Activated effector memory CD4-positive, alpha-beta T cell treated with anti-CD3 and anti-CD28 coated beads, Interleukin-2, amount 50 U/mL, for 16 hours (primary cell): ENCODE measurements around the gene IL1R2.

Experiments
- DNase-seq: peaks from one replicate; pipeline ENCODE4 v3.0.0-alpha.2; 2020

Gene IL1R2, protein sequence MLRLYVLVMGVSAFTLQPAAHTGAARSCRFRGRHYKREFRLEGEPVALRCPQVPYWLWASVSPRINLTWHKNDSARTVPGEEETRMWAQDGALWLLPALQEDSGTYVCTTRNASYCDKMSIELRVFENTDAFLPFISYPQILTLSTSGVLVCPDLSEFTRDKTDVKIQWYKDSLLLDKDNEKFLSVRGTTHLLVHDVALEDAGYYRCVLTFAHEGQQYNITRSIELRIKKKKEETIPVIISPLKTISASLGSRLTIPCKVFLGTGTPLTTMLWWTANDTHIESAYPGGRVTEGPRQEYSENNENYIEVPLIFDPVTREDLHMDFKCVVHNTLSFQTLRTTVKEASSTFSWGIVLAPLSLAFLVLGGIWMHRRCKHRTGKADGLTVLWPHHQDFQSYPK

DNA sequence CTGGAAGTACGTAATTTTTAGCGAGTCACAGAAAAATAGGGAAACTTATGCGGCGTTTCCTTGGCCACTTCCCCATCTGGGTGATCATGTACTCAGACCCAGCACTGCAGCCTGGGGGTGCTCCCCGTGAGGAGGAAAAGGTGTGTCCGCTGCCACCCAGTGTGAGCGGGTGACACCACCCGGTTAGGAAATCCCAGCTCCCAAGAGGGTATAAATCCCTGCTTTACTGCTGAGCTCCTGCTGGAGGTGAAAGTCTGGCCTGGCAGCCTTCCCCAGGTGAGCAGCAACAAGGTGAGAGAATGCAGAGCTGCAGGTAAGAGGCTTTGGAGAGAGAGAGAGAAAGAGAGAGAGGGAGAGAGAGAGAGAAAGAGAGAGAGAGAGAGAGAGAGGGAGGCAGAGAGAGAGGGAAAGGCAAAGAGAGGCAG is at the start of gene IL1R2:
Gene IL1R2, plus strand, starts transcription at position 240 of the 425 bp plus-strand sequence. CDS start 16,616 bp downstream, outside the sequence.
- DNase-seq, result no peak

DNA sequence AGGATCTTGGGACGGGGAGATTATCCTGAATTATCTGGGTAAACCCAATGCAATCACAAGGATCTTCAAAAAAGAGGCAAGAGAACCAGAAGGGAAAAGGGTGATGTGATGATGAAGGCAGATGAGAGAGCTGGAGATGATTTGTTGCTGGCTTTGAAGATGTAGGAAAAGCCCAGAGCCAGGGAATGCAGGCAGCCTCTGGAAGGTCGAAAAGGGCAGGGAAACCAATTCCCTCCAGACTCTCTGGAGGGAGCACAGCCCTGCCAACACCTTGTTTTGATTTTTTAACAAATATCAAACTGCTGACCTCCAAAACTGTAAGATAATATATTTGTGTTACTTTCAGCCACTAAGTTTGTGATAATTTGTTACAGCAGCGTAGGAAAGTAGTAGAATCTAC is 48.9 kb upstream of the IL1R2 start:
- no peak for DNase-seq

DNA sequence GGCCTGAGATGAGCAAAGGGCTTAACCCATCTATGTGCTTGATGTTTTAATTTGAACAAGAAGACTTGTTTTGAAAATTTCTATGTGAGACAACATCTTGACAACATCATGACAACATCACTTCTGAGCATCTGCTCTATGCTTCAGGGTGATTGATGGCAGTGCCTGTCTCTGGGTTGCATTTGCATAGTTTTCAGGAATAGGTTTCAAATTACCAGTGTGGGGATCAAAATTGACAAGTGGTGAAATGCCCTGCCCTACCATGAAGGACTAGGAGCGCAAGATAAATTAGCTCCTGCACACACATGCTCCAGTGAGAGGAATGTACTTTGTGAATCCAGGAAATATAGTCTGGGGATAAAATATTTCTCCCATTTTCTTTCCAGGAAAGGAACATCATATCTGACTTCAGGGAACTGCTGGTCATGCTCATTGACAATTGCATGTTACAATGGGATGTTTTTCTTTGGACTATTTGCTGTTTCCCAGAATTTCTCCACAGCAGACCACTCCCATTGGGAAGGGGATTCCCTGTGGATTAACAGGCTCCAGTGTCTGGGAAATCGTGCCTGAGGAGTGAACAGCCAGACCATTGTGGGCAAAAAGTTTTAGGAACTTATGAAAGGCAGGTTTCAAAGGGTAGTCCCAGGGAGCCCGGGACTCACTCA is 45.3 kb upstream of the IL1R2 start:
- no peak for DNase-seq

DNA sequence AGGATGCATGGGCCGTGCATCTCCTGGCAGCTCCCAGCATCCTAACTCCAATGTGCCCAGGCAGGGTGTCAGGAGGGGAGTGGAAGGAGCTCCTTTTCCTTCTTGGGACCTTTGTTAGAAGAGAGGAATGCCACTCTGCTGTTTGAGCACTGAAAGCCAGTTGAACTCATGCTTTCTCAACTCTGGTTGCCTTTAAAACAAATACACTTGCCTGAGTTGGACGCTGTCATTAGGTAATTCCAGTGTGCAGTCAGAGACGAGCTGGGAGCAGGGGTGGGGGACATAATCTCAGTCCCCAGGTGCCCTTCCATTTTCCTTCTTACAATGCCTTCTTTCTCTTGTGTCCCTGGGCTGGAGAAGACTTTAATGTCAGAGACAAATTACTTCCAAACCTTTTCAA is 44.4 kb upstream of the IL1R2 start:
- DNase-seq, result no peak

DNA sequence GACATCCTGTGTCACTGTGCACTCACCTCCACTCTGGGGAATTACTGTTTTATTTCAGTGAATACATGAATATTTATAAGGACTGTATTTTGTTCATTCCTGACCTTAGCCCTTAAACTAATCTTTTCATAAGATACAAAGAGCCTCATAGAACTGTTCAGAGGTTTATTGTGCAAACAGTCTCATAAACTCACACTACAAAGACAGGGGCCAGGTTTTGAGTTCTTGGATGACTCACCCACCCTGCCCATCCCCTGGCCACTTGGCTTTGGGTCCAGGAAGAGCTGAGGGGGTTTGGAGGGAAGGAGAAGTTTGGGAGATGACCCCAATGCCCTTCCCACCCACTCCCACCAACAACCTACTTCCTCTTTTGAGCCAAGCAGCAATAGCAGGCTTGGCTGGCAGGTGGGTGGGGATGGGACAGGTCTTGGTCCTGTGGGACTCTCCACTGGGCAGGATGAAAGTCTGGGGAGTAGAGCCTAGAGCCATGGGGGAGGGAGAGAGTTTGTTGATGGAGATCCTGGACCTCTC is 43.1 kb upstream of the IL1R2 start:
- DNase-seq, result no peak

DNA sequence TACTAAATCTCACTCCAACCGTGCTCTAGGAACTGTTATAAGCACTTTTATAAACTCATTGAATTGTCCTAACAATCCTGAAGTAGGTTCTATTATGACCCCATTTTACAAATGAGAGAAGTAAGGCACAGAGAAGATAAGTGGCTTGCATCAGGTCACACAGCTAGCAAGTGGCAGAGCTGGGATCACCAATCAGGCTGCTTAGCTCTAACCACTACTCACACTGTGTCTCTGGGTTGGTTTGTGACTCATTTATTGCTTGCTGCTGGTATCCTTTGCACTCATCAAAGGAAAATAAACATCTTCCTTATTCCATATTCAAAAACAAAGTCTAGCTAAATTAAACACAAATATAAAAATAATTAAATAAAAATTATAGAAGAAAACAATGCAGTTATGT is 42.5 kb upstream of the IL1R2 start:
- DNase-seq, result no peak

DNA sequence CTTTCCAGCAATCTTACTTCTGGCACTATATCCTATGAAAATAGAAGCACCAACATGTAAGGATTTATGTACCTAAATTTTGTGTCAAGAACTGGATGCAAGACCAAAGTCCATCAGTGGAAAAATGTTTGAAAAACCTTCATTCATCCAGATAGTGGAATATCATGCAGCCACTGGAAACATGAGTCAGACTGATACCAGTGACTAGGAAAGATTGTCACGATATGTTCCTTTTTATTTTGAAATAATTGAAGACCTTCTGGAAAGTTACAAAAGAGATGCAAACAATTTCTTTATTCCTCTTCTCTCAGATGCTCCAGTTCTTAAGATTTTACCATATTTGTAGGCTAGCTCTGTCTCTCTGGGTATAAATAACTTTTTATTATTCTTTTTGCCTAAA is 40.5 kb upstream of the IL1R2 start:
- DNase-seq, result no peak

DNA sequence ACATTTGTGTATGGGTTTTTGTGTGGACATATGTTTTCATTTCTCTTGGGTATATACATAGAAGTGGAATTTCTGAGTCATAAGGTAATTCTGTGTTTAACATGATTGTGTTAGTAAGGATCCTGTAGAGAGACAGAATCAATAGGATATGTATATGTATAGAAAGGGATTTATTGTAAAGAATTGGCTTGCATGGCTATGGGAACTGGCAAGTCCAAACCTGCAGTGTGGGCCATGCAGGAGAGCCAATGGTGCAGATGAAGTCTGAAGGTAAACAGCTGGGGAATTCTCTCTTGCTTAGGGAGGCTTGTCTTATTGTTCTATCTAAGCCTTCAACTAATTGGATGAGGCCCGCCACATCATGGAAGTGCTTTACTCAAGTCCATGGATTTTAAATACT is 39.2 kb upstream of the IL1R2 start:
- DNase-seq, result no peak

DNA sequence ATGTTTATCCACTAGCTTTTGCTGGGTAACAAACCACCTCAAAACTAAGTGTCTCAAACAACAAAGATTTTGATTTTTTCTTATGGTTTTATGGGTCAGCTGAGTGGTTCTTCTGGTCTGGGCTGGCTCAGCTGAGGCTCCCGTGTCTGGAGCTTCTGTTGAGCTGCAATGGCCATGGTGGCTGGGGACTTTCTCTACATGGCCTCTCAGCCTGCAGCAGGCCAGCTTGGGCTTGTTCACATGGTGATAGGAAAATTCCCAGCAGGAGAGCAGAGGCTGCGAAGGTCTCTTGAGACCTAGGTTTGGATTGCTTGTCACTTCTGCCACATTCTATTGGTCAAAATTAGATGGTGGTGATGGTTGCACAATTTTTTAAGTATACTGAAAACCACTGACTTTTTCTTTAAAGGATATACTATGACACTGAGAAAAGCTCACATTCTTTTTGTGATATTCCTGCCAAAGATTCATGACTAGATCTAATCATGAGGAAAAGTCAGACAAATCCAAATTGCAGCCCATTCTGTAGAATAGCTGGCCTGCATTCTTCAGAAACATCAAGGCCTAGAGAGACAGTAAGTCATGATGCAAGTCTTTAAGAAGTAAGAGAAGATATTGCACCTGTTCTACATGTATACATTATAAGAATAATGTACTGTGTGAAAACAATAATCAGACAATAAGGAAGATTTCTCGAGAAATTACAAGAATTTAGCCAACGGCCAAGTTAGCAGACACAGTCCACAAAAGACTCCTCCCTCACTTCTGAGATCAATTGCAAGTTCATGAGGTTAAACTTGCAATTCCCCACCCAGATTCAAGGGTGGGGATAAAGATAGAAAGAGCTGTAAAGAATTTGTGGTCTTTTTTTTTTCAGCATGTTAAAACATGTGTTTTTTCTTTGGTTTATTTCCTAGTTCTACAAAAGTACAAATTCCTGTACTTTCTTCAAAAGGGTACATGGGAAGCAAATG is 35.0 kb upstream of the IL1R2 start:
- DNase-seq, result no peak

DNA sequence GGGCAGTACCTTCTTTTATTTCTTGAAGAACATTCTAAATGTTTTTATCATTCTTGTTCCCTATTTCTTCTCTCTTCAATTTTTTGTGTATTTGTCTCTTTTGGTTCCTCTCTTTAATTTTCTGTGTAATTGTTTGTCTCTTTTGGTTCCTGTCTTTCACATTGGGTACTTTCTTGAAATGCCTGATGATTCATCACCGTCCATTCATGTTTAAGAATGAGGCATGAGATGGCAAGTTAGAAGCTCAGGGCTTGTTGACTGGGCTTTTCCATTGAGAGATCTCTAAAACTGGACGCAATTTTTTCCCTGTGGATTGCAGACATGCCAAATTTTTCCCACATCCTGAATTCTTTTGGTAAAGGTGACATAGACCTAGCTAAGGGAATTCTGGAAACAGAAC is 33.7 kb upstream of the IL1R2 start:
- DNase-seq, result no peak

DNA sequence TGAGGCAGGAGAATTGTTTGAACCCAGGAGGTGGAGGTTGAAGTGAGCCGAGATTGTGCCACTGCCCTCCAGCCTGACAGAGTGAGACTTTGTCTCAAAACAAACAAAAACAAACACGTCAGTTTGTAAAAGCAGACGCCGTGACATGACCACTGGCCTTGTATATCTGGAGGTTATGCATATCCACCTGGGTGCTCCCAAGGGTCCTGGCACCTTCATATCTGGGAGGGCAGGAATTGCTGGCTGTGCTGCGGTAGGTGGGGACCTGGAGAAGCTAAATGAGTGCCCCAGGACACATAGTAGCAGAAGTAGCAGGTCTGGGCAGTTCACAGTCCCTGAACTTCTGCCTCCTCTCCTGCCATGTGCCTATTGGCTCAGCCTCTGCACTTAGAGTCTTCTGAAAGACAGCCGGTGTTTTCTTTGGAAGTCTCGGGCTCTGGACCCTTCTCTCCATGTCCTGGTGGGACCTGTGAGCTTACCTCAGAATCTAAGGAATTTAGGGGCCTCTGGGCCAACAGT is 30.9 kb upstream of the IL1R2 start:
- DNase-seq, result no peak

DNA sequence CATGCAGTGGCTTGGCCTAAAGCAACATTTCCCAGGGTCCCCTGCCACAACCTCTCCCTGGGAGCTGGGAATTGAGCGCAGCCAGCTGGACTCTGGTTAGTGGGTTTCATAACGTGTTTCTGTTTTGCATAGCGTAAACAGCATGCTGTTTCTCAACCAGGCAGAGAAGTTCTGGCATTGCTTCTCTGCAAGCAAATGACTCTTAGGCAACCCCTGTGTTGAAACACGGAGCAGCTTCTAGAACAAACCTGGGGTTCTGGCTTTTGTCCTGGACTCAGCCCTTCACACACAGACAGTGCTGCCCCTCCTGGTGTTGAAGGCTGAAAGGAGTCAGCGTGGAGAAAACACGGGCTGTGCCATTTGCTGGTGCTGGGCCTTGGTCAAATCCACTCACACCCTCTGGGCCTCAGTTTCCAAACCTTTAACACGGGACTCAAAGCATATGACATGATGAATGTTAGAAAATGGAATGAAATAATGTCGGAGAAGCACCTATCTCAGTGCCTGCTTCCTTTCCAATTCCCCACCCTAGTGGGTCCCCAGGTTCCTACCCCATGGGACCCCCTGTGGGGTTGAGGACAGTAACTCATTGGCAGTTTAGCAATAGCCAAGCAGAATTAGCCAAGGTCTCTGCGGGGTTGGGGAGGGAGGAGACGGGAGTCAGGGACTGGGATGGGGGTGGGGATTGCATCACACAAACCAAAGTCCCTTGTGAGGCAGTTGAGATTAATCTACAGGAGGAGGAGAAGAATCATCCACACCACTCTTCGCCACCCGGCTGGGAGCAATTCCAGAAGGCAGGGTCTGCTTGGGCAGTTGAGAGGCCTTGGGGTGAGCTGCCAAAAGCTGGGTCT is 30.2 kb upstream of the IL1R2 start:
- no peak for DNase-seq

DNA sequence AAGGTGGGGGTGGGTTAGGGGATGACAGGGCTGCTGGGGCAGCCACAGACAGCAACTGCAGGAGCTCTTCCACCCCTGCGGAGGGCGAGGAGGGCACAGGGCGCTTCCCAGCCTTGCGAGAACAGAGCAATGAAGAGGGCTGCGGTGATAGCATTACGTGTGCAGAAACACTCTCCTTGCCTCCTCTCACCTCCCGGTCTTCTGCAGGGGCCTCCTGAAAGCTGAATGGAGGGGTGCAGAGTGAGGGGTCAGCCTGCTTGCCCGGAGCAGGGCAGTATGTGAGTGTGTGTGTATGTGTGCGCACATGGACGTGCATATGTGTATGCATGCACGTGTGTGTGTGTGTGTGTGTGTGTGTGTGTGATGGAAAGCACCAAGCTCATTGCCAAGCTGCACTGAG is 29.5 kb upstream of the IL1R2 start:
- DNase-seq, result no peak

DNA sequence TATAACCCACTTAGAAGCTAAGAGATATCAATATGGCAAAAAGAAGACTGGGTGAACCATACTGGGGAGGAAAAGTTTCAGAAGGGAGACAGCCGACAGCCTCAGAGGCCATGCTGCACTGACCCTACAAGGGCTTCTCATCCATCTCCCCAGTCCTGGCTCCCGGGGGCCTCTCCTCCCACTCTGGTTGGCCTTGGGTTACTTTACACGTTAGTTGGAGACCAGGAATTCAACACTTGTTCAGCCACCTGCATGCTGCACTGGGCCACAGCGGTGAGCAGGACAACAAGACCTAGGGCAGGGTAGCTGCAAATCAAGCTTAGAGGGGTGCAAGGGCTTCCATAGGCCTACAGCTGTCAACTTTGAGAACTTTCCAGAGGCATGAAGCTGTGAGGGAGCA is 28.6 kb upstream of the IL1R2 start:
- DNase-seq, result no peak

DNA sequence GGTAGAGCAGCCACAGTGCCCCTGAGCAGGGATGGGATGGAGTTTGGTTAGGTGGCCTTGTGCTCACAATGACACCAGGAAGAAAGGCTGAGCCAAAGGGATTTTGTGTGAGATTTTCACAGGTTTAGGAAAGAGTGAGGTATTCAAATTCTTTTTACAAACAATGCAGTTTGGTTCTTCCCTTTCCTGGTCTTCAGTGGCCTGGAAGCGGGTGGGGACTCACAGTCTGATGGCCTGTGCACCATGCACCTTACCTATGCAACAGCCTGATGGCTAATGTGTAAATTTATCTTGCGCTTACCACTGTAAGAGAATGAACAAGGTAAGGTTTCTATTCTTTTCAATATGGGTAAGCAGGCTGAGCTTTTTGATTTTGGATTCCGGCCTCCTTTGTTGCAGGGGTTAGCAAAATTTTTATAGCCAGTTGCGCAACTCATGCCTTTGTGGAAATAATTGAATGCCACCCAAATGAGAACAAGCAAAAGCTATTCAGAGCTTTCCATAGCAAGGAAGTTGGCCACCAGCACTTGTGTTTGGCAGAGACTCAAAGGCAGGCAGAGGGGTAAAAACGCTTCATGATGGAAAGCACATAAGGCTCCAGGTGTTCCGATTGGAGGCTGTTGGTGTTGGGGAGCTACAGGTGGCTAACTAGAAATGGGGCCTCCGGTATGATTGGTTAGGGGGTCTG is 23.8 kb upstream of the IL1R2 start:
- no peak for DNase-seq

DNA sequence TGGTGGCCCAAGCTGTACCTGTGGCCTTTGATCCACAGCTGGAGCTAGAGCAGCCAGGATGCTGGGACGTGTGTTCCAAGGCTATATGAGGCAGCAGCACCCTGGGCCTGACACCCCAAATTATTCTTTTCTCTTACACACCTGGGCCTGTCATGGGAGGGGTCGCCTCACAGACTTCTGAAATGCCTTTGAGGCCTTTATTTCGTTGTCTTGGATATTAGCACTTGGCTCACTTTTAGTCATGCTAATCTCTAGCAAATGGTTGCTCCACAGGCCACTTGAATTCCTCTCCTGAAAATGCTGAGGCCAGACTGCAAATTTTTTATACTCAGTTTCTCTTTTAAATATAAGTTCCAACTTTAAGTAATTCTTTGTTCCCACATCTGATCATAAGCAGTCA is 22.0 kb upstream of the IL1R2 start:
- no peak for DNase-seq

DNA sequence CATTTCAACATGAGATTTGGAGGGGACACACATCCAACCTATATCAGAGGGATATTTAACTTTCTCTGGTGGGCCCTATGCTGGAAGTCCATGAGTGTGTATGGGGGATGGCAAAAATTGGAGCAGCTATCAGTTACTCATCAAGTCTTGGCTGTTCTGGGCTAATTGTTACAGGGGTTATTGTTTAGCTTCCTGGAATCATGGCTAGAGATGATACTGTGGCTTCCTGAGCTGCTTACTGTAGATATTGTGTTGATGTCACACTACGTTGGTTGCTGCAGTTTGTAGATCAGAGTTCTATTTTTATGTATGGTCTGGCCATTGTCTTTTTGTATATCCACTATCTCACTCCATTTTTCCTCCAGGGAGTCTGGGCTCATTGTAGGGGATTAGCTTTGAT is 20.9 kb upstream of the IL1R2 start:
- no peak for DNase-seq

DNA sequence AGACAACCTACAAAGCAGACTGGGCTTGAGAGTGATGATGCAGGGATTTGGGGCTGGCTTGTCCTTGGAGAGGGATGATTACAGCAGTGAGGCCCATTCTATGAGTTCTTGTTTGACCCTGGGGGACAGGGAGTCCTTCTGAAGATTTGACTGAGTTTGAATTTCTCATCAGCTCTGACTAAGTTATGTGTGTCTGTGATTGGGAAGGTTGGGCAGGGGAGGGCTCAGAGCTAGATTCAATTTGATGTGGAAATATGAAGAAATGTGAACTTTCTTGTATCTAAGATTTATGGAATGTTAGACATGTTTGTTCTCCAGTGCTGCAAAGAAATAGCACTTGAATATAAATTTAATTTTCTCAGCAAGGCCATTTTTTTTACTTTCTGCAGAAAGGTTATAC is 19.9 kb upstream of the IL1R2 start:
- no peak for DNase-seq

DNA sequence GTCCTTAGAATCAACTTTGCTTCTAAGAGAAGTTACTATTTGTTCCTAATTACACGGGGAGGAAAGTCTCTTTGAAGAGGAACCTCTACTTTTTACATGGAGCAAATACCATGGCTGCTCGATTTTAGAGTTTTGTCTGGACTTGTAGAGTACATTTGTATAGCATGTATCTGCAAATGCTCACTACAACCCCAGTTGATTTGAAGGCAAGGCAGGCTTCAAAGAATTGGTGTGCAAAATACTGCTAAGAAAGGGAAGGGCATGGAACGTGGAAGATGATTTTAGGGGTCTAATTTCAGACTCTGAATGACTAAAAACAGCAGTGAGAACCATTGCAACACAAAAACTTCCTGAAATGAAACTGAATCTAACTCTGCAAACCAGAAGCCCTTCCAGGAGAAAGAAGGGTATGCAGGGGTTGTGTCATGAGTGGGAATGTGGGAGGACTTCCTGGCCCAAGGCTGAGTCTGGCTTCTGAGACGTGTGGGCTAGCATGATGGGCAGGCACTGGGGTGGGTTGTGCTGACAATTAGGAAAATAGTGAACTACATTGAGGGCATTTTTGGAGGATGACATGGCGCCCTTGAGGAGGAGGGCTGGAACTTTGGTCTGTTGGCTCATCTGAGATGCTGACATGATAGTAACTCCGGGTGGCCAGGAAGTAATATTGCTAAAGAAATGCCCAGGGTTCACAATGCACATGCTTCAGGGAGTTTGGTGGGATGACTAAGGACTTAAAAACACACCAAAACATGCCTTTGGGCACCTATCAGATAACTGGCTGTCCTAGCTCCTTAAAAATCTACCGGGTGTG is 18.9 kb upstream of the IL1R2 start:
- DNase-seq, result no peak

DNA sequence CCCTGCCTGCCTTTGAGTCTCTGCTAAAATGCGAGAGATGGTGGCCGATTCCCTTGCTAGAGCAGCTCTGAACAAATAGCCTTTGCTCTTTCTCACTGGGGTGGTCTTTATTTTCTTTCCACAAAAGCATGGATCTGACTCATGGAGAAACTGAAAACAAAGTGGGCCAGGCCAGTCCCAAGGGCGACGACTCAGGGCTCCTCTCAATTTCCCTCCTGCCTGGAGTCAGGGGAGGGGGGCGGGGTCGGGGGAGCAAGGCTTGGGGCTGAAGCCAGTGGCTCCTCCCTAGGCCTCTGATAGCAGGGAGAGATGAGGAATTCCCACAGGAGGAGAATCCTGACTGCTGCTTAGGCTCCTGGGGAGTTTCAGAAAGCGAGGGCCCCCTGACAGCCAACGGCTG is 17.1 kb upstream of the IL1R2 start:
- DNase-seq, result no peak
